IPS-18c (cell line): ENCODE data around the gene NOS2.
"Not testable (repeated sequence)": the region's sequence is repeated elsewhere in the genome, so short reads cannot be mapped to it uniquely, and the experiment has no call there.

ENCODE experiments used
- H3K4me3 ChIP-seq: 2 replicates; pipeline ENCODE4 v1.7.0; 2013; ENCODE audit warnings: low read depth, mild to moderate bottlenecking, low read length, moderate library complexity; ENCODE audit not compliant: insufficient read depth
- H3K9me3 ChIP-seq: one replicate; pipeline ENCODE4 v1.6.1; 2013; ENCODE audit warnings: mild to moderate bottlenecking, low read length, moderate library complexity; ENCODE audit not compliant: control insufficient read depth, insufficient read depth

NOS2 gene

DNA sequence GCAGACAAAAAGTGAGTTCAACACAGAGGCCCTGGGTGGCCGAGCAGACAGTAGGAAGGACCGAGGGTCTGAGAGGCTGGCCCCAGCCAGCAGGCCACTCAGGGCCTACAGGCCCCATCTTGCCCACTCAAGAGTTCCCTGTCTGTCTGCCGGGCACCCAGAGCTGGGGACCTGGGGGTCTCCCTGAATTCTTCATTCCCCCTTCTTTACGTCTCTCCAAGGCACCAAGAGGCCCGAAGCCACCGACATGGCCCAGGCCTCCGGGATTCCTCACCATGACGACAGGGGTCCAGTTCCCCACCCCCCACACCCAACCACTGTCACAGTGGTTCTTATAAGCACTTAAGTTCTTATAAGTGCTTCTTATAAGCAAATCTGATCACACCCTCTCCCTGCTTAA lies 49.2 kb downstream of the NOS2 start:
- no peak overlapping the region for H3K4me3 ChIP-seq
- H3K9me3 ChIP-seq: no peaks in the 10 kb centered on the region

DNA sequence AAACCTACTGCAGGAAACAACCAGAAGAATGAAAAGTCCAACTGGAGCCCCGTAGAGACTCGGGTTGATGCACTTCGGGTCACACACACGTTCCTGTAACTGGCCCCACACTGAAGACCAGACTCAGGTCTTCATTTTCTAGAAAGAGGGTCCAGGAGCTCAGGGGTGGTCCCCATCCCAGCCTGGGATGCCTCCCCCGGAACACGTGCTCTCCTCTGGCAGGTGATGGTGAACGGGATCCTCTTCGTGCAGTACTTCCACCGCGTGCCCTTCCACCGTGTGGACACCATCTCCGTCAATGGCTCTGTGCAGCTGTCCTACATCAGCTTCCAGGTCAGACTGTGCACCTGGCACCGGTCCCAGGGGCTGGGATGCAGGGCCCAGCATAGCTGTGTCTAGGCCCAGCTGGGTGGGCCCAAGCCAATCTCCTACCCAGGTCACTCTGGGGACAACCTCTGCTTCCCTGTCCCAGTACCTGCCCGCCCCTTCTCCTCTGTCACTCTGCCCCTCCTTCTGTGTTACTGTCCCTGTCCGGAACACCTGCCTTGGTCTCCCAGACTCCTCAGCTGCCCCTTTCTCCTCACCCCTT lies 50.7 kb downstream of the NOS2 start:
- not testable (repeated sequence) for H3K9me3 ChIP-seq, H3K4me3 ChIP-seq

DNA sequence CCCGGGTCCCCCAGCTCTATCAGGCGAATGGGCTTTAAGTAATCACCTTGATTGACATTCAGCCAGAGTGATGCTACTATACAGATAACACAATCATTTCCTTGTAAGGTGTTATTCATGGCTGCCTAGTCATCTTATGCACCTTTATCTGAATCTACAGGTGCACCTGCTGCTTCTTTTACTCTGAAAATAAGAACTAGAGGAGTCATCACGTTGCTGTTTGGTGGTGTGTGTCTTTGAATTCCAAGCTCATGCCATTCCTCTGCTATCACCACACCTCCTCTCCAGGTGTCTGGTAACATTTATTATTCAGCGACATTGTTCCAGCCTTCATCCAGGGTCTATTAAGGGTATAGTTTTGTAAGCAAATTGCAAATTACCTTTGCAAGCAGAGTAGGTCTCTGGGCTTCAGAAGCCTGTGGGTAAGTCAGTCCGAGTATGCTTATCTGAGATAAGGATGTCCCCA lies 51.9 kb downstream of the NOS2 start:
- H3K9me3 ChIP-seq: no peaks in the 10 kb centered on the region
- H3K4me3 ChIP-seq: no peak overlapping the region

DNA sequence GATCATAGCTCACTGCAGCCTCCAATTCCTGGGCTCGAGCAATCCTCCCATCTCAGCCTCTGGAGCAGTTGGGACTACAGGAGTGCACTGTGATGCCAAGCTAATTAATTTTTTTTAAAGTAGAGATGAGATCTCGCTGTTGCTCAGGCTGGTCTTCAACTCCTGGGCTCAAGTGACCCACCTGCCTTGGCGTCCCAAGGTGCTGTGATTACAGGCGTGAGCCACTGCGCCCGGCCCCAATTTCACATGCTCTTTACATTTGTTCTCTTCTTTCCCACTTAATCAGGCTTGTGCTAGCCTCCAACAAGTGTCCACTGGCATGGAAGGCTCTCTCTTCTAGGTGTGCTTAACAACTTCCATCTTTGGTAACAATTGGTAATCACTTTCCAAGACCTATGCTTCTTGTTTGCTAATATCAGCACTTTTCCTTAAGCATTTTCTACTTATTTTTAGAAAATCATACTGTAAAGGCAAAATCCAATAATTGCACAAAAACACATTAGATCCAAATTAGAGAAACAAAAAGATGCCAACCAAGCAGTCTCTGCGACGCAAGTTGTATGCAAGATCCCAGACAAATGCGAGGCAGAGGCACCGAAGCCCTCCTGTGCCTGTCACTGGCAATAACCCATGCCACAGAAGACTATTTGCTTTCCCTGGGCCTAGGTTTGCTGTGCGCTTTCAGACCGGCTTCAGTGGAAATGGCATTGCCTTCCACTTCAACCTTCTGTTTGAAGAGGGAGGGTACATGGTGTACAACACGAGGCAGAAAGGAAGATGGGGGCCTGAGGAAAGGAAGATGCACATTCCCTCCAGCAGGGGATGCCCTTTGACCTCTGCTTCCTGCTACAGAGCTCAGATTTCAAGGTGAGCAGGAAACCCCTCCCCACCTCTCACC lies 52.6 kb downstream of the NOS2 start:
- no peaks in the 10 kb centered on the region for H3K9me3 ChIP-seq
- no peak overlapping the region for H3K4me3 ChIP-seq

DNA sequence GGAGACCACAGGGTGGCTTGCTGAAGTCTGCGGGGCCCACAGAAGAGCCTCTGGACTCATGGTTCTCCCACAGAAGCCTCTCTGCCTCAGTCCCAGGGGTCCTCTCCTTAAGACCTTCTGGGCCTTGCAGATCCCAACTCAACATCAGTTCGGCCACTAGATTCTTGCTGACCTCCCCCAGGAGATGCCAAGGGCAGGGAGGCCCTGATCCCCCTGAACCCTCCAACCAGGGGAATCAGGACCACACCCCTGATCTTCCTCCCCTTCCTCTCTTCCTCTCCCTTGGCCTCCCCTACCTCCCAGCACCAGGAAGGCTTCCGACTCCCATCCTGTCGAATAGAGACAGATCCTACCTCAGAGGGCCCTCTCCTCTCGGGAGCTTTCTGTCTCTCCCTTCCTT lies 53.4 kb downstream of the NOS2 start:
- H3K4me3 ChIP-seq: no peak overlapping the region
- H3K9me3 ChIP-seq: no peaks in the 10 kb centered on the region

DNA sequence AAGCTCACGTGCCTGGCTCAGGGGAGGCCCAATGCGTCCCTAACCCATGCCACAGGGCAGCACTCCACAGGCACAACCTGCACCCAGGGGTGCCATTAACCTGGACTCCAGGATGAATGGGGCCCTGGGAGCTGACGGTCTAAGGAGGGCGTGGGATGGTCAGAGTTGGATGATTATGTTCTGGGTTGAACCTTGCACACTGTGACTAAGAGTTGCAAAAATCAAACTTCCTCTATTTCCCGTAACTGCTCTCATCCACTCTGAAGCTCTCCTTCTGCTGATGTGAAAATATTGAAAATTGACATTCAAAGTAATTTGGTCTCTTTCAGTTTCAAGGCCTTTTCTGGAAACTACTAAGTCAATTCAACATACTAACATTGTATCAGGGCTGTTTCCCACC lies 54.0 kb downstream of the NOS2 start:
- H3K4me3 ChIP-seq, H3K9me3 ChIP-seq: not testable (repeated sequence)

DNA sequence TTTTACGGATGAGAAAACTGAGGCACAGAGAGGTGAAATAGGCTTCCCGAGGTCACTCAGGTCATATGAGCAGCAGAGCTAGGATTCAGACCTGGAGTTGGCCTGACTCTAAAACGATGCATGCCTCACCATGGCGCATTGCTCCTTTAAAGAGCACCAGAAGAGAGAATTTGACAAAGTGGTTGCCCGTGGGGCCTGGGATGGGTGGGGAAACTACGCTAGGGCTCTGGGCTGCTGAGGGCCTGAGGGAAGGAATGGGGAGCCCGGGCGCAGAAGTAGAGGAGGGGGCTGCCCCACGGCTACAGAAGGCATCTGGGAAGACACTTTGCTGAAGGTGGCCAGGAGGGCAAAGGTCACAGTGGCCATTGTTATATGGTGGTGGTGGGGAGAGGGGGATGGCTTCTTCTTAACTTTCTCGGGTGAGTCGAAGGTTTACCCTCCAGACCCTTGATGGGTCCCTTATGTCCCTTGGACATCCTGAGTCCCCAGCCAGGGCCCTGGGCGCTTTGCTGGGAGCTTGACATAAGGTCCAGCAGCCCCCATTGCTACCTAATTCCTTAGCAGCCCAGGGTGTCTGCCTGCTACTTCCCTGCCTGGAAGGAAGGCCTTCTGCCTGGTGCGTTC lies 55.0 kb downstream of the NOS2 start:
- not testable (repeated sequence) for H3K9me3 ChIP-seq, H3K4me3 ChIP-seq

DNA sequence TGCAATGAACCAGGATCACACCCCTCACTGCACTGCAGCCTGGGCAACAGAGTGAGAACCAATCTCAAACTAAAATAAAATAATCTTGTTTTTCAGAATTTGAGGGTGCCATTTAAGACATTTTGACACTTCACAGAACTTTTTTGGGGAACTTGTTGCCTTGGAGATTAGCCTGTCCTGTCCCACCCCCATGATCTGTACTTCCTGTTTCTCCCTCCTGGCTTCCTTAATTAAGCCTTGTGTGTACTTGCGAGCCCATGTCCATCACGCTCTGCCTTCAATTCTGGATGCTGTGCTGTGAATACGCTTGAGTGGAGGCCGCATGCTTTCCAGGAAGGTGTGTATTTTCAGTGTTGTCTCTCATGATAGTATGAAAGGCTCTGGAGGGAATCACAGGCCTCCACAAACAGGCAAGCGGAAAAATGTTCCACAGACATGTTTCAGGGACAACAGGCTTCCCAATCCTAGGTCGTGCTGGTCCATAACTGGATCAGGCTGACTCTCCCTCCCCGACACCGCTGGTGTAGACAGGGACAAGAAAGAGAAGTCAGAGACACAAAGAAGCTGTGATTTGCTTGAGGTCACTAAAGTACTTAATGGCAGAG lies 56.9 kb downstream of the NOS2 start:
- no peaks in the 10 kb centered on the region for H3K9me3 ChIP-seq
- H3K4me3 ChIP-seq: no peak overlapping the region

DNA sequence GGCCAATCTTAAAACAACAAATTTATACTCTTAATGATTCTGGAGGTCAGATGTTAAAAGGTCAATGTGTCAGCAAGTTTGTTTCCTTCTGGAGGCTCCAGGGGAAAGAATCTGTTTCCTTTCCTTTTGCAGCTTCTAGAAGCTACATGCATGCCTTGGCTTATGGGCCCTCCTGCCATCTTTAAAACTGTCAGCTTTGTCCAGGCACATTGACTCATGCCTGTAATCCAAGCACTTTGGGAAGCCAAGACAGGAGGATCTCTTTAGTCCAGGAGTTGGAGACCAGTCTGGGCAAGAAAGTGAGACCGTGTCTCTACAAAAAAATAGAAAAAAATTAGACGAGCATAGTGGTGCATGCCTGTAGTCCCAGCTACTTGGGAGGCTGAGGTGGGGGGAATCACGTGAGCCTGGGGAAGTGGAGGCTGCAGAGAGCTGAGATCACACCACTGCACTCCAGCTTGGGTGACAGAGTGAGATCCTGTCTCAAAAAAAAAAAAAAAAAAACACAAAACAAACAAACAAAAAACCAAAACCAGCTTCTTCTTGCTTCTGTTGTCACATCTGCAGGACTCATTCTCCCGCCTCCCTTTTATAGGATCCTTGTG lies 58.3 kb downstream of the NOS2 start:
- no peak overlapping the region for H3K4me3 ChIP-seq
- H3K9me3 ChIP-seq: no peaks in the 10 kb centered on the region

DNA sequence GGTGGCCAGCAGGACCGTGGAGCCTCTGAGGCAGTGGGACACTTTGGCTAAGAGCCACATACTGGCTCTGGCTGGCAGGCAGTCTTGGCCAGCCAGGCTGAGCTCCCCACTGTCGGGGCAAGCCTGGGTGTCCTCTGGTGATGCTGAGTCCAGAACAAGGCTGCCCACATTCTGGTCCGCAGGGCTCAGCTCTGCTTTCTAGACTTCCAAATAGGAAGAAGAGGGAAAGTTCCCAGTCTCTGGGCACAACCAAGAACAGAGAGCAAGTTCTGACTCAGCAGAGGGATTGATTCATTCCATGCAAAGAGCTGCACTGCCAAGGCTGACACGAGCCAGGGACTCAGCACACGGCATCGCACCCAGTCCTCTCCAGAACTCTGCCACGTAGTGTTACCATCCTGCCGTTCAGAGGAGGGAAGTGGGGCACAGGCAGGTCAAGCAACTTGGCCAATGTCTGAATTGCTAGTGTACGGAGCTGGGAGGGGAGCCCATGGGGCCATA lies 58.9 kb downstream of the NOS2 start:
- Histone ChIP-seq H3K9me3 (no peaks in the 10 kb centered on the region), H3K4me3 (no peak overlapping the region)

DNA sequence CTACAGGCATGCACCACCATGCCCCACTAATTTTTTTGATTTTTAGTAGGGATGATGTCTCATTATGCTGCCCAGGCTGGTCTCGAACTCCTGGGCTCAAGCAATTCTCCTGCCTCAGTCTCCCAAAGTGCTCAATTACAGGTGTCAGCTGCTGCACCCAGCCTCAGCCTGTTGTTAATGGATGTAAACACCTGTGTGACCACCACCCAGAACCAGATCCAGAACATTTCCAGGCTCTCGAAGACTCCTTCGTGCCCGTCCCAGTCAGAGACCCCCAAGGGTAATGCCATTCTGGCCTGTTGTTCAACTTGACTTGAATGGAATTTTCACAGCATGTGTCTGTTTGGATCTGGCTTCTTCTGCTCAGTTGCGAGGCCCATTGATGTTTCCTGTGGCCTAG lies 59.8 kb downstream of the NOS2 start:
- not testable (repeated sequence) for H3K4me3 ChIP-seq, H3K9me3 ChIP-seq

DNA sequence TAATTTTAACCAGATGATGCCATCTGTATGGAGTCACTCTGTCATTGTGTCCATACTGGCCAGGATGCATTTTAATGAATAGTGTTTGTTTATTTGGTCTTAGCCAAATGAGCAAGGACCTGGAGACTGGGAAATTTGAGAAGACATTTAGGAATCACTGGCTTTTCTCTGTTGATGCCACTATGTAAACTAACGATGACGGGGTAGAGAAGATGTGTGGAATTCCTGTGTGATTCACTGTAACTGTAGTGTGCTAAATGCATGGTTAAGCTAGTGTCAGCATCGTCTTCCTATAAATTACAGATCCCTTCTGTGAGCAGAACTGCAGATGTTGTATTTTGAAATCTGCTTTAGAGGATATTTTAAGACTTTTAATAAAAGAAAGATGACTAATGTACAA lies 66.6 kb downstream of the NOS2 start:
- H3K9me3 ChIP-seq: no peaks in the 10 kb centered on the region
- H3K4me3 ChIP-seq: no peak overlapping the region

DNA sequence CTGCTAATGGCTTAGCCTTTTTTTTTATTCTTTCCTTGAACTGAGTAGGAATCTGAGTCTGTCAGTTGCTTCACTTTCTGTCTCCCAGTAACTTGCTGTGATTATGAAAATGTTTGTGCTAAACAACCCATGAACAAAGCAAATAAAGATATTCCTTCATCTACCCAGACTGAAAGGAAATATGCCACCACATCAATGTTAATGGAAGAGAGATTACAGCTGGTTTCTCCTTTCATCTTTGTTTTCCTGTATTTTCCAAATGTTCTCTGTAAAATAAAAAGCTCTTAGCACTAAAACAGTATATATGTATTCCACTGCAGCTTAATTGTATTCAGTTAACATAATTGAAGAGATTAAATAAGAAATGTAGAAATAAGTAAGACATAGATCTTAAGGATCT lies 67.6 kb downstream of the NOS2 start:
- not testable (repeated sequence) for H3K4me3 ChIP-seq, H3K9me3 ChIP-seq

DNA sequence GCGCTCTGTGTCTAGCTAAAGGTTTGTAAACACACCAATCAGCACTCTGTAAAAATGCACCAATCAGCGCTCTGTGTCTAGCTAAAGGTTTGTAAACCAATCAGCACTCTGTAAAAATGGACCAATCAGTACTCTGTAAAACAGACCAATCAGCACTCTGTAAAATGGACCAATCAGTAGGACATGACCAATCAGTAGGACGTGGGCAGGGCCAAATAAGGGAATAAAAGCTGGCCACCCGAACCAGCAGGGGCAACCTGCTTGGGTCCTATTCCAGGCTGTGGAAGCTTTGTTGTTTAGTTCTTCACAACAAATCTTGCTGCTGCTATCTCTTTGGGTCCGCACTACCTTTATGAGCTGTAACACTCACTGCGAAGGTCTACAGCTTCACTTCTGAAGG lies 74.3 kb downstream of the NOS2 start:
- not testable (repeated sequence) for H3K4me3 ChIP-seq, H3K9me3 ChIP-seq

DNA sequence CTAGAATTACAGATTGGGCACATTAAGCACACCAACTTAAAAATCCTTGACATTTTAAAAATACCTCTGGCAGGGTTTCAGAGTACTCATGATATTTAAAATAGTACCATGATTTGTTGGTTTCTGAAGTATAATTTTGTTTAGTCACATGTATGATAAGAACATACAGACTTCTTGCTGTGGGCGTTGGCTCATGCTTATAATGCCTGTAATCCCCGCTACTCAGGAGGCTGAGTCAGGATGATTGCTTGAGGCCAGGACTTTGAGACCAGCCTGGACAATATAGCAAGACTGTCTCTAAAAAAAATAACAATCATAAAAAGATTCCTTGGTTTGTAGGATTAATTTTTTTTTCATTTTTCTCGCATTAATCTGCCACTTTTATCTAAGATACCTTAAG lies 78.5 kb downstream of the NOS2 start:
- no peaks in the 10 kb centered on the region for H3K9me3 ChIP-seq
- H3K4me3 ChIP-seq: no peak overlapping the region
